A172 (cell line): ENCODE results near the gene RIC1. TPM values are rescaled to one million over a fixed set of nuclear protein-coding genes. Genes with fewer than 3 reads are reported as not detected.
A peak's percentile ranks its signal among the peaks of the same experiment; 100 is the strongest.
"Not testable (repeated sequence)": the region's sequence is repeated elsewhere in the genome, so short reads cannot be mapped to it uniquely, and the experiment has no call there.

Experiments used
- DNase-seq: peaks from one replicate; pipeline ENCODE4 v3.0.0-alpha.2; 2015; ENCODE audit warnings: low spot score
- total RNA-seq: library from RNA; depleted of rRNA; stranded (reverse); fragments of >200 nt; shearing (Covaris generic); gene quantifications from 2 replicates; pipeline ENCODE4 v1.2.3, GENCODE V29; 2014; rRNA removed

The RIC1 gene, protein sequence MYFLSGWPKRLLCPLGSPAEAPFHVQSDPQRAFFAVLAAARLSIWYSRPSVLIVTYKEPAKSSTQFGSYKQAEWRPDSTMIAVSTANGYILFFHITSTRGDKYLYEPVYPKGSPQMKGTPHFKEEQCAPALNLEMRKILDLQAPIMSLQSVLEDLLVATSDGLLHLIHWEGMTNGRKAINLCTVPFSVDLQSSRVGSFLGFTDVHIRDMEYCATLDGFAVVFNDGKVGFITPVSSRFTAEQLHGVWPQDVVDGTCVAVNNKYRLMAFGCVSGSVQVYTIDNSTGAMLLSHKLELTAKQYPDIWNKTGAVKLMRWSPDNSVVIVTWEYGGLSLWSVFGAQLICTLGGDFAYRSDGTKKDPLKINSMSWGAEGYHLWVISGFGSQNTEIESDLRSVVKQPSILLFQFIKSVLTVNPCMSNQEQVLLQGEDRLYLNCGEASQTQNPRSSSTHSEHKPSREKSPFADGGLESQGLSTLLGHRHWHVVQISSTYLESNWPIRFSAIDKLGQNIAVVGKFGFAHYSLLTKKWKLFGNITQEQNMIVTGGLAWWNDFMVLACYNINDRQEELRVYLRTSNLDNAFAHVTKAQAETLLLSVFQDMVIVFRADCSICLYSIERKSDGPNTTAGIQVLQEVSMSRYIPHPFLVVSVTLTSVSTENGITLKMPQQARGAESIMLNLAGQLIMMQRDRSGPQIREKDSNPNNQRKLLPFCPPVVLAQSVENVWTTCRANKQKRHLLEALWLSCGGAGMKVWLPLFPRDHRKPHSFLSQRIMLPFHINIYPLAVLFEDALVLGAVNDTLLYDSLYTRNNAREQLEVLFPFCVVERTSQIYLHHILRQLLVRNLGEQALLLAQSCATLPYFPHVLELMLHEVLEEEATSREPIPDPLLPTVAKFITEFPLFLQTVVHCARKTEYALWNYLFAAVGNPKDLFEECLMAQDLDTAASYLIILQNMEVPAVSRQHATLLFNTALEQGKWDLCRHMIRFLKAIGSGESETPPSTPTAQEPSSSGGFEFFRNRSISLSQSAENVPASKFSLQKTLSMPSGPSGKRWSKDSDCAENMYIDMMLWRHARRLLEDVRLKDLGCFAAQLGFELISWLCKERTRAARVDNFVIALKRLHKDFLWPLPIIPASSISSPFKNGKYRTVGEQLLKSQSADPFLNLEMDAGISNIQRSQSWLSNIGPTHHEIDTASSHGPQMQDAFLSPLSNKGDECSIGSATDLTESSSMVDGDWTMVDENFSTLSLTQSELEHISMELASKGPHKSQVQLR (N-terminal part only)
- 18.9 and 20.4 TPM in 2 replicates for total RNA-seq

GRCh38 chr9:5628530-5629311 lies at the start of gene RIC1:
Gene RIC1 (plus strand): TSS chr9:5629107. CDS start chr9:5629310, 203 bp downstream.
- peak; percentile 79 for DNase-seq

DNA sequence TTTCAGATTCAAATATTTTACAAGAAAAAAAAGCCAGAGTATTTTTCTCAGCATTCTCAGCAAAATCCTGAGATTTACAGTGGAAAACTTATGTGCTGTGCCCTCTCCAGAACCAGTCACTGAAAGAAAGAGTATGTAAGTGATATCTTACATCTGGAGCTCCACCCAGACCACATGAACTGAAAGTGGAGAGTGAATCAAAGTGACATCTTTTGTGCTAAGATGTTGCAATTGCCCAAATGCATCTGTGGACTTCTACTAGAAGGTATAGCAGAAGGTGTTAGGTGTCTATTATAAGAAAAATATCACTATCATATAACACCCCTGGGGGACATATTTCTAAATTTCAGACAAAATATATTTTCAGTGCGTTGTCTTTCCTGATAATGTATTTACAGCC lies 49.0 kb upstream of the RIC1 start:
- DNase-seq = no peak

GRCh38 chr9:5580650-5581049 lies 48.3 kb upstream of the RIC1 start:
- DNase-seq = no peak

DNA sequence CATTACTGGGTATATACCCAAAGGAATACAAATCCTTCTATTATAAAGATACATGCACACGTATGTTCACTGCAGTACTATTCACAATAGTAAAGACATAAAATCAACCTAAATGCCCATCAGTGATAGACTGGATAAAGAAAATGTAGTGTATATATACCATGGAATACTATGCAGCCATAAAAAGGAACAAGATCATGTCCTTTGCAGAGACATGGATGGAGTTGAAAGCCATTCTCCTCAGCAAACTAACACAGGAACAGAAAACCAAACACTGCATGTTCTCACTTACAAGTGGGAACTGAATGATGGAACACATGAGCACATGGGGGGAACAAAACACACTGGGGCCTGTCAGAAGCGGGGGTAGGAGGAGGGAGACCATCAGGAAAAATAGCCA lies 47.2 kb upstream of the RIC1 start:
- DNase-seq = not testable (repeated sequence)

GRCh38 chr9:5582835-5583195 lies 46.1 kb upstream of the RIC1 start:
- DNase-seq = peak; percentile 27

GRCh38 chr9:5586391-5586802 lies 42.5 kb upstream of the RIC1 start:
- no peak for DNase-seq

- peak; percentile 35 for DNase-seq
Observed at GRCh38 chr9:5587024-5587423, 41.9 kb upstream of the RIC1 start.

- DNase-seq = no peak
Observed at GRCh38 chr9:5592231-5592630, 36.7 kb upstream of the RIC1 start.

- no peak for DNase-seq
Observed at GRCh38 chr9:5592904-5593303, 36.0 kb upstream of the RIC1 start.

DNA sequence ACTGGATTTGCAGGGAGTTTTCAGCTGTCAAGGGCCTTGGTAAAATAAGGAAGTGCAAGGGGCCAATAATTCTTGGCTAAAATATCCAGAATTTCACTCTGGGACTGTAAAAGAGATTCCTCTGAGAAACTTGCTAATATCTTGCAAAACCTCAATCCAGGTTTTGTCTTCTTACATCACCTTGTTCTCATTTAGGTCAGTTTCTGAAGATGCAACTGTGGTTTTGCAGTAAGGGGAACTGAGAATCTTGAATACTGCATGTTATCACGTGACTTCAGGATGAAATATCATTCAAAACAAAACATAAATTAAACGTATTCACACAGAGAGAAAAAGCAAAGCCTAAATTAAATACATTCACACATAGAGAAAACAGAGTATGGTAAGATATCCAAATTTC lies 35.0 kb upstream of the RIC1 start:
- no peak for DNase-seq

GRCh38 chr9:5596173-5596572 lies 32.7 kb upstream of the RIC1 start:
- DNase-seq = no peak

DNA sequence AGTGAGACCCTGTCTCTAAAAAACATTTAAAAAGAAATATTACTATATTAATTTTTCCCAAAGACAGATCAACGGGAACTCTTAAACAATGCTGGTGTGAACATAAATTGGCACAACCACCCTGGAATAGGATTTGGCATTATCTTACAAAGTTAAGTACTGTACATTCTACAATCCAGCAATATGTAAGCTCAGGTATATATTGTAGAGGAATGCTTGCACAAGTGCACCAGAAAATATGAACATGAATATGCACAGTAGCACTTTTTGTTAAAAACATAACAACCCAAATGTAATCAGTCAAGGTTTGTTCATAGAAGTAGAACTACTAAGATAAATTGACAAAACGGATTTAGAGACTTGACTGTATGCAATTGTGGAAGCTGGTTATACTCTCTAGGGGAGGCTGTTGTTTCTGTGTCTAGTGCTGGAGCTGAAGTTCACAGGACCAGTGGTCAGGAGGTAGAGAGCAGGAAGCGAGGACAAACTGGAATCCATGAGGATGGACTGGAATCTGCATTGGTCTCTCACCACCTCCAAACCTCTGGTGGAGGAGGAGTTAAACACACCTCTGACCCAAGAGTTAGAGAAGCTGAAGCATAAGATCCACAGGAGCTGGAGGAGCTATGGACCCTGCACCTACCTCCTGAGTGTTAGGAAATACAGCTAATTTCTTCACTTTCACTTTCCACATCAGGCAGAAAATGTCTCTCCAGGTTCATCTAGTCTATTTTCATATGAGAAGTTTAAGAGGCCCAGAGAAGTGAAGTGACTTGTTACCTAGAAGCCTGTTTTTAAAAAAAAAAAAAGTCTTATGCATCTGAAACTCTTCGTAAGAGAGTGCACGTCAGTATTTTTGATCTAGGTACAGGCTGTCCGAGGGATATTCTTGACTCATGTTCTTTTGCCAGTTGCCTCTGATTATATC lies 20.3 kb upstream of the RIC1 start:
- DNase-seq = peak; percentile 40

- no peak for DNase-seq
Observed at GRCh38 chr9:5609226-5609596, 19.7 kb upstream of the RIC1 start.

GRCh38 chr9:5610491-5610890 lies 18.4 kb upstream of the RIC1 start:
- DNase-seq = no peak

GRCh38 chr9:5611321-5612184 lies 17.4 kb upstream of the RIC1 start:
- no peak for DNase-seq

GRCh38 chr9:5612185-5612530 lies 16.7 kb upstream of the RIC1 start:
- no peak for DNase-seq

- DNase-seq = no peak
Observed at GRCh38 chr9:5614192-5614591, 14.7 kb upstream of the RIC1 start.

DNA sequence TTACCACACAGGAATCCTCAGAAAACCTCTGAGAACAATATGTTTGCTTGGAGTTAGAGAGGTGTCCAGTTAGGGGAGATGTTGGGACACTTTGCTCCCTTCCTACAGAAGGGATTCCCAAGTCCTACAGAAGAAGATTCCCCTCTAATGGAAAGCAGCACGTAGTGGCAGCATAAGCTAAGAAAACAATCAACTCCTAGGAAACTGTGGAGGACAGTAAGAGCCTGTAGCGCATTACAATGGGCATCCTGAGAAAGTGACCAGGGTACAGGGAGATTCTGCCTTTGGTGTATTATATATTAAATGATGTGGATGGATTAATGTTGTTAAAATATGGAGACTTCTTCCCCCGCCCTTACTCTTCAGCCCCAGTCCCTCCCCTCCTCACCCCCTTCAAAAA lies 13.9 kb upstream of the RIC1 start:
- no peak for DNase-seq

- no peak for DNase-seq
Observed at GRCh38 chr9:5617749-5618148, 11.2 kb upstream of the RIC1 start.
